BE2C (cell line): ENCODE results near the gene EGFL8. TPM values are rescaled to one million over a fixed set of nuclear protein-coding genes. Genes with fewer than 3 reads are reported as not detected.

Experiments used
- DNase-seq: peaks from one replicate; pipeline ENCODE4 v3.0.0-alpha.2; 2020
- H3K27me3 ChIP-seq: fragments of 250-450 bp; sonication (Bioruptor Pico); 2 replicates; pipeline ENCODE4 v1.5.1; 2020; ENCODE audit warnings: mild to moderate bottlenecking
- H3K36me3 ChIP-seq: fragments of 250-450 bp; sonication (Bioruptor Pico); 2 replicates; pipeline ENCODE4 v1.5.1; 2020; ENCODE audit warnings: mild to moderate bottlenecking
- H3K4me1 ChIP-seq: fragments of 250-450 bp; sonication (Bioruptor Pico); 2 replicates; pipeline ENCODE4 v1.5.1; 2020
- H3K4me3 ChIP-seq: 2 replicates; pipeline ENCODE4 v1.5.1; 2011; ENCODE audit warnings: low read depth, low read length
- H3K9me3 ChIP-seq: fragments of 250-450 bp; sonication (Bioruptor Pico); 2 replicates; pipeline ENCODE4 v1.5.1; 2020
- CTCF ChIP-seq: IDR thresholded peaks from 2 replicates; pipeline ENCODE4 v1.5.1; 2012; ENCODE audit warnings: mild to moderate bottlenecking, low read depth, low read length
- polyA plus RNA-seq: library from polyadenylated mRNA; unstranded; fragments of >200 nt; gene quantifications from one replicate; pipeline ENCODE4 v1.2.1, GENCODE V29; 2012; ENCODE audit warnings: low read depth, missing spikeins; ENCODE audit not compliant: insufficient read length, insufficient read depth

Gene EGFL8
- 30.0 TPM for polyA plus RNA-seq

- TF ChIP-seq CTCF = no peak
- peaks cover 29% of the 10 kb centered on the region for H3K36me3 ChIP-seq
- H3K27me3 ChIP-seq = no peaks in the 10 kb centered on the region
- no peak for DNase-seq
- H3K9me3 ChIP-seq = no peaks in the 10 kb centered on the region
- H3K4me3 ChIP-seq = no peak within 1 kb of the TSS
- H3K4me1 ChIP-seq = no peaks in the 10 kb centered on the region
These were observed at the start of gene EGFL8 for GRCh38 chr6:32164295-32164694. TSS of gene EGFL8 (plus strand) at chr6:32164595. CDS start at chr6:32166166, 1,571 bp downstream.

GRCh38 chr6:32114796-32115195, 49.6 kb upstream of the EGFL8 start:
- H3K36me3 ChIP-seq = peaks cover 18% of the 10 kb centered on the region
- no peak for TF ChIP-seq CTCF
- peaks cover 13% of the 10 kb centered on the region for H3K27me3 ChIP-seq
- no peak overlapping the region for H3K4me3 ChIP-seq
- H3K9me3 ChIP-seq = no peaks in the 10 kb centered on the region
- DNase-seq = no peak
- no peaks in the 10 kb centered on the region; the same call in 1 of the 2 replicates for H3K4me1 ChIP-seq

- Histone ChIP-seq H3K27me3 (peaks cover 5% of the 10 kb centered on the region), H3K9me3 (no peaks in the 10 kb centered on the region), H3K4me1 (no peaks in the 10 kb centered on the region; the same call in 1 of the 2 replicates), H3K4me3 (no peak overlapping the region), H3K36me3 (peaks cover 23% of the 10 kb centered on the region)
- TF ChIP-seq CTCF = no peak
- no peak for DNase-seq
These were observed 48.8 kb upstream of the EGFL8 start for GRCh38 chr6:32115623-32116022.

- TF ChIP-seq CTCF = peak; percentile 69
These were observed 47.7 kb upstream of the EGFL8 start for GRCh38 chr6:32116674-32117073.

GRCh38 chr6:32117461-32117860, 46.9 kb upstream of the EGFL8 start:
- Histone ChIP-seq H3K36me3 (peaks cover 37% of the 10 kb centered on the region), H3K4me3 (no peak overlapping the region), H3K27me3 (no peaks in the 10 kb centered on the region), H3K9me3 (no peaks in the 10 kb centered on the region), H3K4me1 (no peaks in the 10 kb centered on the region; the same call in 1 of the 2 replicates)
- no peak for DNase-seq
- TF ChIP-seq CTCF = no peak

More at GRCh38 chr6:32116674-32117073, 47.7 kb upstream of the EGFL8 start:
- H3K4me3 ChIP-seq = no peak overlapping the region
- H3K27me3 ChIP-seq = peaks cover 2% of the 10 kb centered on the region; the same call in 1 of the 2 replicates
- DNase-seq = peak; percentile 56
- no peaks in the 10 kb centered on the region for H3K9me3 ChIP-seq
- H3K36me3 ChIP-seq = peaks cover 32% of the 10 kb centered on the region
- H3K4me1 ChIP-seq = no peaks in the 10 kb centered on the region; the same call in 1 of the 2 replicates

- Histone ChIP-seq H3K36me3 (peaks cover 37% of the 10 kb centered on the region), H3K27me3 (no peaks in the 10 kb centered on the region), H3K9me3 (no peaks in the 10 kb centered on the region), H3K4me3 (no peak overlapping the region), H3K4me1 (no peaks in the 10 kb centered on the region; the same call in 1 of the 2 replicates)
- peak; percentile 95 for TF ChIP-seq CTCF
- DNase-seq = peak; percentile 89
These were observed 45.4 kb upstream of the EGFL8 start for GRCh38 chr6:32118782-32119628.
